Activated gamma-delta T cell treated with Interleukin-2 at 50 U/mL for 16 hours (primary cell): ENCODE data around the gene PDE11A.
"Not testable (repeated sequence)": the region's sequence is repeated elsewhere in the genome, so short reads cannot be mapped to it uniquely, and the experiment has no call there.

Experiments used
- DNase-seq: peaks from one replicate; pipeline ENCODE4 v3.0.0-alpha.2; 2020

The PDE11A gene

DNA sequence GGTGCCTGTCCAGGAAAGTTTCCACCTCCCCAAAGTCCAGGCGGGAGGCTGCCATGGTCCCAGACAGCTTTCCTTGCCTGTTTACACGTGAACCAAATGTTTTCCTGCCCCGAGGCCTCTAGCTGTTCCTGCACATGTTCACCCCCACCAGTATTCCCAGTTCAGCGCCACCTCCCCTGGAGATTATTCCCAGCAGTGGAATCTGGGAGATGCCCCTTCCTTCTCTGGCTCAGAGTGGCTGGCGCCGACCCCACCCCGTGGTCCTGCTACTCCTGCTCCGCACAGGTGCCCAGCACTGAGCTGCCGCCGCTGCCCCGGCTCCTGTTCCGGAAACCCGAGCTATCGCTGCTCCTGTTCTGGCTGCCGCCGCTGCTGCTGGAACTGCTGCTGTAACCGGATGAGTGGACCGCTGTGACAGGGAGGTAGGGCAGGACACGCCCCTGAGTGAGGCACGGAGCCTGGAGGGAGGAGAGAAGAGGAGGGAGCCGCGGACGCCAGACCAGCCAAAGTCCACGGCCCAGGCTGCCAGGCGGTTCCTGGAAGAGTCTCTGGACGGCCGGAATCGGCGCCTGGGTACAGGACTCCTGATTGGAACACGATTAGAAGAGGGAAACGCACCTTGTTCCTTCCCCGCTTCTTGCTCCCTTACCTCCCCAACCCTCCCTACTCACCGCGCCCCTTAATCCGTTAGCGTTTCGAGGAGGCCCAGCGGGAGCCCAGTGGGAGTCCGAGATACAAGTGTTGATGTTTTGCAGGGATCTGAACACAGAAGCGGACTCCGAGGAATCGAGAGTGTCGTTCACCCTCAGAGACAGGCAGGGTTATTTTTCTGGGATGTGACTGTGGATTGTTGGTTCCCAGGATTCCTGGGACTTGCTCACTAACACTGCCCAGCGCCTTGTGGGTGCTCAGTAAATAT lies at the start of gene PDE11A:
Gene PDE11A, minus strand, starts transcription at position 395 of the 919 bp plus-strand sequence. Its CDS starts 340 bp downstream, at position 55.
- DNase-seq, result no peak

DNA sequence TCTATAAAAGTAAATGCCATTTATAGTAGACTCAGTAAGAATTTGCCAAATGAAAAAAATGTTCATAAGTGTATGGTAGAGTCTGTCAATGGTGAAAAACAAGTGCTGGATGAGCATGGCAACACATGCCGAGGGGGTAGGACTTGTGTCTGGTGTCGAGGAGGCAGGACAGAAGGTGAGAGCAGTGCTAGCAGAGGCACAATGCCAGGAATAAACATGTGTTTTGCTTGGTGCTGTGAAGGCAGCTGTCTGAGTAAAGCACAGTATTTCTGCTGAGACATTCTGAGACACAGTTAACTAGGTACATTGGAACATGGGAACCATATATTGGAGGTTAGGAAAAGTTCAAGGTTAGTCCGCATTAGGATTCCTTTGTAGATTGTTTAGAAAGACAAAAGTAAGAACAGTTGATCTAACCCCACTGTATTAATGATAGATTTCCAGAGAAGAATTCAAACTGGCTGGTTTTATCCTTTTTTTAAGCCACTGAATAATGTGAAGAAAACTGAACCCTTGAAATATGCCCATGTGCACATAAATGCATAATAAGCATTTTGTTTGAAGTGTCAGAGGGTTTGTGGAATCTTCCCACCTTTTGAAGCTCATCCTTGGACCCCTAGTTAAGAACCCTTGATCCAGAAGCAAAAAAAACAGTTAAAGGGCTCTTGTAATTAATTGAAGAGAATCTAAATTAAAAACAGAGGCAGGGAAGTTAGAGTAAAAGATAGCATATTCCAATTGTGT lies 46.8 kb upstream of the PDE11A start:
- DNase-seq, result no peak

DNA sequence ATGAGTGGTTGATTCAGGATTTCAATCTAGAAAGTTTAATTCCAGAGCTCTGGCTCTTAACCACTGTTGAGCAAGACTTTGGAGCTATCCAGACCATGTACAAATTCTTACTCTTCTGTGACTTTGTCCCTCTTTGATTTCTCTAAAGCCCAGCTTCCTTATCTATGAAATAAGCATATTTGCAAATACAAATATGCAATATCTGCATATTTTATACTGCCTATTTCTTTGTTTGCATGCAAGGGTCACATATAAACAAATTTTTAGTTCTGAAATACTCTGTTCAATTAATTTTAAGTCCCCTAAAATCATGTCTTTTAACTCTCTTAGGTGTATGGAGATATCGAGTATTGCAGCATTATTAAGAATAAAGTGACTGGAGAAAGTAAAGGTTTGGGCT lies 45.1 kb upstream of the PDE11A start:
- no peak for DNase-seq

GRCh38 chr2:178115271-178115670 lies 42.7 kb upstream of the PDE11A start:
- no peak for DNase-seq

DNA sequence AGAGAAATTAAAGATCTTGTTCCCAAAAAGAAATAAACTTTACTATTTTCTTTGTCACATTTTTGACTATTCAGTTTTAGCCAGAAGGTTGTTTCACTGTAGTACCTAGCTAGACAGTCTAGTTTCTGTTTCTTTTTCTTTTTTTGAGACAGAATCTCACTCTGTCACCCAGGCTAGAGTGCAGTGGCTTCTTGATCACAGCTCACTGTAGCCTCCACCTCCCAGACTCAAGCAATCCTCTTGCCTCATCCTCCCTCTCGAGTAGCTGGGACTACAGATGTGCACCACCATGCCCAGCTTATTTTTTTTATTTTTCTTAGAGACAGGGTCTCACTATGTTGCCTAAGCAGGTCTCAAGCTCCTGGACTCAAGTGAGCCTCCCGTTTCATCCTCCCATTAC lies 41.9 kb upstream of the PDE11A start:
- no peak for DNase-seq

- DNase-seq, result peak; percentile 84
Measured at GRCh38 chr2:178112202-178113152, 39.9 kb upstream of the PDE11A start, which contains the start of gene RBM45. TSS of gene RBM45 (plus strand) at chr2:178112437. CDS start at chr2:178112547, 110 bp downstream.

- no peak for DNase-seq
Measured at GRCh38 chr2:178111743-178112142, 39.2 kb upstream of the PDE11A start.

- DNase-seq, result no peak
Measured at GRCh38 chr2:178110681-178111080, 38.1 kb upstream of the PDE11A start.

DNA sequence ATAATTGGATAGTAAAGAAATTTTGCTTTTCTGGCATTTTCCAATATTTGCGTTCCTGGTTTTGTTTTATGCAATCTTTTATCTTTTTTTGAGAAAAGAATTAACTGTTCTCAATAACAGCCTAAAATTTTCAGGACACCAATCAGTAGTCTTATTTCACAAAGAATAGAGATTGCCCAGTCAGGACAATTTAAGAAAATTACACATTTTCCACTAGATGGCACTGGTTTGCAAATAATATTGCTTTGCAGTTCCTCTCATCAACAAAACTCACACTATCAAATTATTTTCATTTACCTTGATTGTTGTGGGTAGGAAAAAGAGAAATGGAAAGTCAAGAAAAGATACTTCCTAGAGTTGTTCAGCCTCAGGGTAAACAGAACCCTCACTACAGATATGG lies 37.2 kb upstream of the PDE11A start:
- no peak for DNase-seq

GRCh38 chr2:178108176-178108575 lies 35.6 kb upstream of the PDE11A start:
- DNase-seq, result no peak

DNA sequence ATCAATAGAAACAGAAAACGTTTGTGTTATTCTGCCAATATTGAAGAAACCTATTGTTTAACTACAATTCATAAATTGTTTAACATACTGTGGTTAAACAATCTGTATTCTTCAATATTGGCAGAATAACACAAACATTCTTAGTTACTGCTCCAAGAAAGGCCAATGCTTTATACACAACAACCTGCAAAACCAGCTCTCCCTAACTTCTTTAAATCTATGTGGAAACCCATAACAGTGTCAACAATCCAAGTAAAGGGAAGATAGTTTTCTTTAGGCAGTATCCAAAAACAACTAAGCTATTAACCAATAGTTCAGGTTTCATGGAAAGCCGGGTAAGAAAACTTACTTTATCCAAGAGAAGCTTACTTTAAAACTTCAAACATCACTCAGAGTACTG lies 33.5 kb upstream of the PDE11A start:
- no peak for DNase-seq

DNA sequence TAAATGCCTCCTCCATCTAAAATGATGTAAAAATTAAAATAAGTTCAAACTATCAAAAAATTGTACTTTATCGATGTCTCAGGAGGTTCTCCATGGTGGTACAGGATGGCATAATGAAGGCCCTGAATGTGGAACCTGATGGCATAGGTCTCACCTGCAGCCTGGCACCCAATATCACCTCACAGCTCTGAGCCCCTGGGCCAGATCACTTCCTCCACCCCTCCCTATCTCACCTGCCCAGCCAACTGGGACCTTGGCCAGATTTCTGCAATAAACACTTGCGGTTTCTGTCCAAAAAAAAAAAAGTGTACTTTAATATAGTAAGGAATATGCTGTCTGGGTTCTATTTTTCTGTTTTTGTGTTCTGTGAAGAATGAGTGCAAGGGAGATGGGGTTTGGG lies 33.0 kb upstream of the PDE11A start:
- DNase-seq, result no peak

DNA sequence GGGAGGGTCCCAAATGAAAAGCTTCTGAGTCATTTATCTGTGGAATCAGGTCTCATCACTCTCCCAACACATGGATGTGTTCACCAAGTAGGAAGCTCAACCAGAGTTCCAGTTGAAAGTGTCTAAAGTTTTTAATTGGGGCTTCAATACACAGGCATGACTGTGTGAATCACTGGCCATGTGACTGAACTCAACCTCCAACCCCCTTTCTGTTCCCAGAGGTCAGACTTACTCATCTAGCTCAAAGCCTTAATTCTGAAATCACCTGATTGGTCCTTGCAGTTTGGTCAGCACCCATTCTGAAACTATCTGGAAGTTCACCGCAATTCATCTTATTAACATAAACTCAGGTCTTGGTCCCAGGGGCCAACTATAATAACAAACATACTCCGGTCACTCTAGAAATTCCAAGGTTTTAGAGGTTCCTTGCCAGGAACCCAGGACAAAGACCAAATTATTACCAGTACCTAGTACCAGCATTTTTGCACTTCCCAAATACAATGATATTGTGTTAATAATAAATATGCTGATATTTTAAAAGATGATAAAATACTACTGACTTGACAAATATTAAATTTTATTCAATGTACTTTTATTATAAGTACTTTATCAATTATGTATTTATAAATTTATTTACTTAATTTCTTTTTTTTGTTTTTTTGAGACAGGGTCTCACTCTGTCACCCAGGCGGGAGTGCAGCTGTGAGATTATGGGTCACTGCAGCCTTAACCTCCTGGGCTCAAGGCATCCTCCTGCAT lies 28.9 kb upstream of the PDE11A start:
- DNase-seq, result no peak

DNA sequence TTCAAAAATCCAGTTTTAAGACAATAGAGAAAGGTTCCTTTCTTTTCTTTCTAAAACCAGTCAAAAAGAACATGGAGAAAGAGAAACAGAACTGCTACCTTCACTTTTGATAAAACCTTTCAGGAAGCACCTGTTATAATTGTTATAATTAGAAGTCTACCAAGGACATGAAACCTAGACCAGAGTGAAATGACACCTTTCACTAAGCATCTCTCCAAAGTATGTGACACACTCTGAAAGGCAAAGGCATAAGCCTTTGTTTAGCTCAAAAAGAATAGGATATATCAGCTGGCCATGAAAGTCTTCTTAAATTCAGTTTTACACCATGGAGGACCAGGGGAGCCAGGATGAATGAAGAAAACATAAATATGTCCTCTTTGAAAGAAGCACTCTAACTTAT lies 20.9 kb upstream of the PDE11A start:
- no peak for DNase-seq

DNA sequence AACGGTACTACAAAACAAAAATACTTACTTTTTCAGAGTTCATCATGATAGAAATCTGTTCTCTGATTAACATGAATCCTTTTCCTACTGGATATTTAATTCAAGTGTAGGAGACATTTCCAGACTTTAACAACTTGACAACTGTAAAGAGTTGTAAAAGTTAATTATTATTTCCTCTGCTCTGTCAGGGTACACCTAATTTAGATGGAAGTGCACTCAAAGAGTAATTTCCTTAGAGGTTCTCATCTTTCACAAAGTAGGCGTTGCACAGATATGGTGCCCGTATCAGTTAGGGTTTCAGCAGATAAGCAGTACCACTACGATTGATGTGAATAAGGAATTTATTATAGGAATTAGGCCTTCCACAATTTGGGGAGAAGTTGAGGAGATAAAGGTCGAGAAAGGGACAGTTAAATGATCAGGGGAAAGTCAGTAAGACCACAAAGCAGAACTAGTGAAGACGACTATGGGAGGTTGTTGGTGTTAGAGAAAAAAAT lies 16.2 kb upstream of the PDE11A start:
- DNase-seq, result no peak

DNA sequence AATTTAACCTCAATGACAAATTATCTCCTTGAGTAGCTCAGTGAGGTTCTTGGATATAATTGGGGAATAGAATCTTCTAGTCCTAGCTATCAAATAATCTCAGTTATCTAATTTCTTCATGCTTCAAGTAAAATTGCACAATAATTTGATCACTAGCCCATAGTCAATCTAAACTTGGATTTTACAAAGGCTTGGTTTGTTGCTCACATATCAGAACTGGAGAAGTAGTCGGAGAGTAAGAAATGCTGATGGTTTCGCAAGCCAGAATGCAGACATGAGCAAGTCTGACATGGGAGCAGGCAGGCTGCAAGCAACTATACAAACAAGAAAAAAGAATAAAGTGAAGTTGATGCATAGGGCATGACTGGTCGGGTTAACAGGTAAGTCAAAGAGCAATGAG lies 11.7 kb upstream of the PDE11A start:
- DNase-seq, result no peak

GRCh38 chr2:178082408-178083045 lies 9.9 kb upstream of the PDE11A start:
- DNase-seq, result no peak

GRCh38 chr2:178079279-178079678 lies 6.7 kb upstream of the PDE11A start:
- DNase-seq, result not testable (repeated sequence)

- no peak for DNase-seq
Measured at GRCh38 chr2:178076130-178076529, 3.6 kb upstream of the PDE11A start.

- no peak for DNase-seq
Measured at GRCh38 chr2:178075006-178075326, 2.4 kb upstream of the PDE11A start.
